ENCODE data around the gene CRIP2. TPM values are rescaled to one million over a fixed set of nuclear protein-coding genes. Genes with fewer than 3 reads are reported as not detected.

The CRIP2 gene
- total and polyA plus RNA-seq, 2 of the 13 experiments (the other 11 are each of a cell fraction or from before 2014, with no cell fraction given), result 31.6 to 37.9 TPM

DNA sequence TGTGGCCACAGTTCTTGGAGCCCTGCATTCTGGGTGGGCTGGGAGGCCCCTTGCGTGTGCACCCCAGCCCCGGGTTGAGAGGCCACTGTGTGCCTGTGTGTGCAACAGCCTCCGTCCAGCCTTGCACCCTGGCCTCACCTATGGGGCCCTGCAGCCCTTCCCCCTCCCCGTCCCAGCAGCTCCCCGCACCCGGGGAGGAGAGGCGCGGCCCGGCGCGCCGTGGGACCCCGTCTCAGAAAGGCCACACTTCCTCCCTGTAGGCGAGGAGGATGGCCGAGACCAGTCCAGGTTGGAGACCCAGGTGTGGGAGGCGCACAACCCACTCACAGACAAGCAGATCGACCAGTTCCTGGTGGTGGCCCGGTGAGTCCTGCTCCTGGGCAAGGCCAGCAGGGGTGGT is 16.6 kb upstream of the CRIP2 start:
- H3K4me3 ChIP-seq (replicated peaks in 1 of 3; ENCODE audit: insufficient read depth in 1 of 3, low read depth in 2 of 3, low read length in 3 of 3), result no peak overlapping the region
- no peak overlapping the region for H3K27ac ChIP-seq (ENCODE audit: extremely low read length, insufficient read depth, low read length)
- ATAC-seq (no peak), DNase-seq (ENCODE audit: low spot score) (no peak), FAIRE-seq (no peak)
- intact Hi-C loops (cut with micrococcal nuclease; ENCODE audit: unreplicated experiment), result no loop called here
- H3K36me3 ChIP-seq (replicated peaks in 1 of 2; ENCODE audit: control insufficient read depth in 1 of 2, insufficient read depth in 2 of 2, low read length in 2 of 2), result peaks cover 16 to 37% of the 10 kb centered on the region in 2 experiments; a peak in 4 of 5 replicates
- no peaks in the 10 kb centered on the region for H4K20me1 ChIP-seq (ENCODE audit: insufficient read depth, low read length)
- CTCF ChIA-PET (ENCODE audit: low intra/inter-chr PET ratio, low total read pairs), result no interaction called here
- no peaks in the 10 kb centered on the region for H3K4me1 ChIP-seq (ENCODE audit: insufficient read depth, low read length)
- POLR2A ChIA-PET, result no interaction called here
- no TSS peak for BruUV-seq (replicated peaks)
- H2AFZ ChIP-seq (ENCODE audit: low read length), result no peak overlapping the region
- no peak overlapping the region for H3K4me2 ChIP-seq (ENCODE audit: low read depth, low read length)
- TF ChIP-seq AGO2 (optimal IDR thresholded peaks at IDR 0.05; ENCODE audit: low read depth, low read length) (peak; percentile 67), FOSL2 (CRISPR knock-in tag; IDR thresholded peaks at IDR 0.05) (no peak), ZNF326 (CRISPR knock-in tag; IDR thresholded peaks at IDR 0.05; ENCODE audit: borderline replicate concordance) (no peak), RBM22 (optimal IDR thresholded peaks at IDR 0.05; ENCODE audit: low read length) (peak; percentile 71), RBFOX2 (IDR thresholded peaks at IDR 0.05; ENCODE audit: low read depth, low read length) (peak; percentile 21; the same call in 1 of the 2 replicates)
- no peaks in the 10 kb centered on the region for H3K9me3 ChIP-seq (ENCODE audit: low read length)
- H3K79me2 ChIP-seq (ENCODE audit: insufficient read depth, low read length), result no peaks in the 10 kb centered on the region
- no peak overlapping the region for H3K9ac ChIP-seq (ENCODE audit: insufficient read depth, low read depth, low read length)
- H3K27me3 ChIP-seq (ENCODE audit: control insufficient read depth in 1 of 2, insufficient read depth in 2 of 2, low read length in 2 of 2), result no peaks in the 10 kb centered on the region
- 91% methylated on average over 17 of the region's 18 CpGs for WGBS (ENCODE audit: low lambda C conversion rate)
- in situ Hi-C loops (cut with HindIII; ENCODE audit: extremely low pct_ligation_motif_present, low pct_unique_long_range_greater_than_20kb), result no loop called here

DNA sequence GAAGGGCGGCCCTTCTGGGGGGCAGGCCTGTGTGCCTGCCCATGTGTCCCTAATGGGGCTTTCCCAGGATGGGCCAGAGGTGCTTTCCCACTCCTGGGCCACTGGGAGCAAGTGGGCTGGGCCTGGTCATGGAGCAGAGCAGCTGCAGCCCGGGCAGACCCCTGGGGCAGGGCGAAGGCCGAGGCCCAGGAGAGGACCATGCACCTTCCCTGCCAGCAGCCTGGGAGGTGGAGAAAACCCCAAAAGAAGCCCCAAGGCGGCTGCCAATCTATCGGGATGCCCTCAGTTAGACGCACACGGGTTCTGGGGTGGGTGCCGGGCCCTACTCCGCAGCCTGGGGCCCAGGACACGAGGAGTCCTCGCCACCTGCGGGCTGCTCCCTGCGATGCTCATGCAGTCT is 16.1 kb upstream of the CRIP2 start:
- Histone ChIP-seq H4K20me1 (ENCODE audit: insufficient read depth, low read length) (no peaks in the 10 kb centered on the region), H3K27me3 (ENCODE audit: control insufficient read depth in 1 of 2, insufficient read depth in 2 of 2, low read length in 2 of 2) (no peaks in the 10 kb centered on the region), H3K36me3 (replicated peaks in 1 of 2; ENCODE audit: control insufficient read depth in 1 of 2, insufficient read depth in 2 of 2, low read length in 2 of 2) (peaks cover 18 to 41% of the 10 kb centered on the region in 2 experiments; a peak in 4 of 5 replicates), H3K9me3 (ENCODE audit: low read length) (no peaks in the 10 kb centered on the region), H3K9ac (ENCODE audit: insufficient read depth, low read depth, low read length) (no peak overlapping the region), H3K79me2 (ENCODE audit: insufficient read depth, low read length) (no peaks in the 10 kb centered on the region), H3K27ac (ENCODE audit: extremely low read length, insufficient read depth, low read length) (no peak overlapping the region), H3K4me2 (ENCODE audit: low read depth, low read length) (no peak overlapping the region), H3K4me3 (replicated peaks in 1 of 3; ENCODE audit: insufficient read depth in 1 of 3, low read depth in 2 of 3, low read length in 3 of 3) (no peak overlapping the region), H2AFZ (ENCODE audit: low read length) (no peak overlapping the region), H3K4me1 (ENCODE audit: insufficient read depth, low read length) (no peaks in the 10 kb centered on the region)
- BruUV-seq (replicated peaks), result no TSS peak
- DNase-seq (ENCODE audit: low spot score) (no peak), FAIRE-seq (no peak), ATAC-seq (no peak)
- intact Hi-C loops (cut with micrococcal nuclease; ENCODE audit: unreplicated experiment), result no loop called here
- ChIA-PET CTCF (ENCODE audit: low intra/inter-chr PET ratio, low total read pairs) (no interaction called here), POLR2A (no interaction called here)
- no CpG with 5 or more reads among the region's 14 CpGs for WGBS (ENCODE audit: low lambda C conversion rate)
- in situ Hi-C loops (cut with HindIII; ENCODE audit: extremely low pct_ligation_motif_present, low pct_unique_long_range_greater_than_20kb), result no loop called here
- TF ChIP-seq RFX1 (IDR thresholded peaks at IDR 0.05) (no peak), JARID2 (CRISPR knock-in tag; IDR thresholded peaks at IDR 0.05; ENCODE audit: insufficient replicate concordance) (no peak), ZMYM2 (CRISPR knock-in tag; IDR thresholded peaks at IDR 0.05) (no peak)

Data from HepG2 (cell line).